ENCODE results near the gene ISYNA1. TPM values are rescaled to one million over a fixed set of nuclear protein-coding genes. Genes with fewer than 3 reads are reported as not detected.

ISYNA1 gene
- total and polyA plus RNA-seq, 2 donors (not counting 3 experiments of a cell fraction or from before 2014, with no cell fraction given), result 69.0 to 70.2 TPM

GRCh38 chr19:18449552-18449951 lies 11.6 kb upstream of the ISYNA1 start:
- no peaks in the 10 kb centered on the region for H3K4me1 ChIP-seq (ENCODE audit: control insufficient read depth, extremely low read depth, insufficient read depth, low read length)
- no peak for FAIRE-seq
- TF ChIP-seq CTCF (IDR thresholded peaks at IDR 0.05; ENCODE audit: extremely low read depth in 1 of 2, insufficient read depth in 1 of 2, low read depth in 1 of 2, low read length in 2 of 2) (no peak), MYC (IDR thresholded peaks at IDR 0.05; ENCODE audit: low read depth, low read length) (no peak), FOS (IDR thresholded peaks at IDR 0.05; ENCODE audit: borderline replicate concordance, insufficient read depth, low read length) (no peak), POLR2A (IDR thresholded peaks at IDR 0.05; ENCODE audit: low read depth, low read length) (no peak), MAX (IDR thresholded peaks at IDR 0.05; ENCODE audit: insufficient read depth, insufficient read length) (no peak), EZH2 (IDR thresholded peaks at IDR 0.05; ENCODE audit: borderline replicate concordance, low read depth, low read length, severe bottlenecking) (no peak), GATA2 (IDR thresholded peaks at IDR 0.05; ENCODE audit: insufficient read depth, insufficient read length, low read depth, low read length) (no peak), JUN (IDR thresholded peaks at IDR 0.05; ENCODE audit: borderline replicate concordance, insufficient read depth, insufficient read length, low read depth) (no peak), POLR2AphosphoS5 (IDR thresholded peaks at IDR 0.05; ENCODE audit: insufficient read depth, low read depth, low read length) (no peak)
- no peak overlapping the region for H3K4me3 ChIP-seq (replicated peaks in 1 of 3; ENCODE audit: insufficient read depth in 1 of 3, low read depth in 1 of 3, low read length in 3 of 3)
- BruUV-seq (replicated peaks), result no TSS peak
- no peak overlapping the region for H3K27ac ChIP-seq (ENCODE audit: insufficient read depth, low read depth, low read length)
- no peak overlapping the region for H2AFZ ChIP-seq (ENCODE audit: low read depth, low read length)
- no peaks in the 10 kb centered on the region for H3K27me3 ChIP-seq (ENCODE audit: control insufficient read depth in 2 of 2, insufficient read depth in 2 of 2, low read length in 2 of 2)
- CTCF ChIA-PET, result interaction anchor here (1.3 to 6.8 kb wide), 3 partner anchors 9 to 32 kb away, joined by 3 to 127 read pairs (median 4); no protein-coding TSS in a partner anchor
- no peaks in the 10 kb centered on the region for H4K20me1 ChIP-seq (replicated peaks; ENCODE audit: control insufficient read depth, extremely low read depth, insufficient read depth, low read length)
- no peaks in the 10 kb centered on the region for H3K9me3 ChIP-seq (replicated peaks; ENCODE audit: control insufficient read depth, insufficient read depth, low read length)
- intact Hi-C loops (cut with micrococcal nuclease), result no loop called here
- no peaks in the 10 kb centered on the region for H3K79me2 ChIP-seq (ENCODE audit: control insufficient read depth, insufficient read depth, low read length)
- dilution Hi-C loops (cut with MboI; ENCODE audit: extremely low pct_ligation_motif_present, low sequenced_read_pairs), result no loop called here
- H3K36me3 ChIP-seq (ENCODE audit: control insufficient read depth in 2 of 2, extremely low read depth in 1 of 2, insufficient read depth in 2 of 2, low read length in 2 of 2), result peaks cover 6 to 48% of the 10 kb centered on the region in 2 experiments
- no peak overlapping the region for H3K4me2 ChIP-seq (ENCODE audit: insufficient read depth, low read length)
- POLR2A ChIA-PET, result no interaction called here
- H3K9ac ChIP-seq (replicated peaks; ENCODE audit: extremely low read depth, insufficient read depth, low read length), result no peak overlapping the region
- DNase-seq (ENCODE audit: low read depth, low spot score), result no peak
- no peaks in the 10 kb centered on the region for H3K9me1 ChIP-seq (replicated peaks; ENCODE audit: control insufficient read depth, extremely low read depth, insufficient read depth, low read length)
